OCI-M1 (cell line): ENCODE results near the gene NCKAP1.
"Not testable (repeated sequence)": the region's sequence is repeated elsewhere in the genome, so short reads cannot be mapped to it uniquely, and the experiment has no call there.

ENCODE experiments used
- DNase-seq: peaks from one replicate; lab custom pipeline; 2025; lab: John Stamatoyannopoulos, UW

NCKAP1 gene

GRCh38 chr2:182912518-182912915, 125.7 kb downstream of the NCKAP1 start:
- no peak for DNase-seq

- DNase-seq = no peak
Observed at GRCh38 chr2:182911813-182912517, 126.3 kb downstream of the NCKAP1 start.

GRCh38 chr2:182910965-182911364, 127.3 kb downstream of the NCKAP1 start:
- DNase-seq = no peak

GRCh38 chr2:182907081-182907830, 131.0 kb downstream of the NCKAP1 start:
- DNase-seq = no peak

GRCh38 chr2:182906454-182906853, 131.8 kb downstream of the NCKAP1 start:
- no peak for DNase-seq

- no peak for DNase-seq
Observed at GRCh38 chr2:182904844-182905243, 133.4 kb downstream of the NCKAP1 start.

GRCh38 chr2:182903566-182903965, 134.7 kb downstream of the NCKAP1 start:
- DNase-seq = no peak

- DNase-seq = no peak
Observed at GRCh38 chr2:182901748-182902147, 136.5 kb downstream of the NCKAP1 start.

GRCh38 chr2:182898718-182899117, 139.5 kb downstream of the NCKAP1 start:
- no peak for DNase-seq

- no peak for DNase-seq
Observed at GRCh38 chr2:182897137-182897536, 141.1 kb downstream of the NCKAP1 start.

GRCh38 chr2:182895798-182896197, 142.5 kb downstream of the NCKAP1 start:
- no peak for DNase-seq

GRCh38 chr2:182895169-182895568, 143.1 kb downstream of the NCKAP1 start:
- DNase-seq = no peak

GRCh38 chr2:182894174-182894573, 144.1 kb downstream of the NCKAP1 start:
- no peak for DNase-seq

GRCh38 chr2:182893666-182894065, 144.6 kb downstream of the NCKAP1 start:
- no peak for DNase-seq

GRCh38 chr2:182893035-182893434, 145.2 kb downstream of the NCKAP1 start:
- DNase-seq = not testable (repeated sequence)

GRCh38 chr2:182891611-182892010, 146.6 kb downstream of the NCKAP1 start:
- DNase-seq = peak; percentile 23

- peak; percentile 23 for DNase-seq
Observed at GRCh38 chr2:182890773-182891378, 147.4 kb downstream of the NCKAP1 start.

GRCh38 chr2:182890305-182890704, 148.0 kb downstream of the NCKAP1 start:
- no peak for DNase-seq

GRCh38 chr2:182887753-182888415, 150.4 kb downstream of the NCKAP1 start:
- no peak for DNase-seq

- DNase-seq = no peak
Observed at GRCh38 chr2:182887093-182887492, 151.2 kb downstream of the NCKAP1 start.

- DNase-seq = no peak
Observed at GRCh38 chr2:182885771-182886170, 152.5 kb downstream of the NCKAP1 start.

GRCh38 chr2:182883451-182883850, 154.8 kb downstream of the NCKAP1 start:
- no peak for DNase-seq

GRCh38 chr2:182880100-182880499, 158.2 kb downstream of the NCKAP1 start:
- DNase-seq = not testable (repeated sequence)
